ENCODE measurements around the gene GLIS1.

GLIS1 gene

DNA sequence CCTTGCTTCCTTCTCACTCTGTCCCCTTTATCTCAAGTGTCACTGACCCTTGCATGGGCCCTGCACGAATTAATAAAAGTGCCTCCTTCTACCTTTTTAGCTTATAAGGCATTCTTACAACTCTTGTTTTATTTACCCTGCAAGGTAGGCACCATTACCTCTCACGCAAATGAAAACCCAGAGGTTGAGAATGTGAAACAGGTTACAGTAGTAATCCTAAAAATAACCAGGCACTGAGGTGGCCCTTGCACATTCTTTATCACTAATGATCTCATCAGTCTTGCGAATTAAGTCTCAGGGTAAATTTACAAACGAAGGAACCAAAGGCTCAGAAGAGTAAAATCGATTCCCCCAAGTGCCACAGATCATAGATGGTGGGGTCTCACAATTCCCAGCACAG is 3.7 kb downstream of the GLIS1 start:
- no peak for DNase-seq

DNA sequence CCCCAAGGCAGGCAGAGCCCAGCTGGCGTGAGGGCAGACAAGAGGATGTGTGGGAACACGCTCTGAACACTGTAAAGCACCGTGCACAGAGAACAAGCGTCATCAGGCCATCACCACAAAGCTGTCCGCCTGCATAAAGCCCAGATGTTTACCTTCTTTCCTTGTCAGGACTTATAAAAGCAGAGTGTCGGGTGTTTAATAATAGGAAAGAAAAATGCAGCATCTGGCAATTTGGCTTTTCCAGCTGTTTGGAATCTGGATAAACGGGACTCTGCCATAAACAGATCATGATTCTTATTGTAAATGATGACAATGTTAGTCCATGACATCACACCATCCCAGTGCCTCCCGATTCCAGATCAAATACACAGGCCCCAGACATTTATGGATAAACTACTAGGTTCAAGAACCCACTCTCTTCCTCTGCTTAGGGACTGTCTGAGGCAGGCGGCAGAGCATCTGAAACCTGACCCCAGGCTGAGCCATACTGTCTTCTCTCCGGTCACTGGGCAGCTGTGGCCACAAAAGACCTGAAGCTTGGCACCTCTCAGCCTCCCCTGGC is 4.2 kb downstream of the GLIS1 start:
- DNase-seq, result no peak

- no peak for DNase-seq
Observed at GRCh38 chr1:53733975-53734649, 4.9 kb downstream of the GLIS1 start.

DNA sequence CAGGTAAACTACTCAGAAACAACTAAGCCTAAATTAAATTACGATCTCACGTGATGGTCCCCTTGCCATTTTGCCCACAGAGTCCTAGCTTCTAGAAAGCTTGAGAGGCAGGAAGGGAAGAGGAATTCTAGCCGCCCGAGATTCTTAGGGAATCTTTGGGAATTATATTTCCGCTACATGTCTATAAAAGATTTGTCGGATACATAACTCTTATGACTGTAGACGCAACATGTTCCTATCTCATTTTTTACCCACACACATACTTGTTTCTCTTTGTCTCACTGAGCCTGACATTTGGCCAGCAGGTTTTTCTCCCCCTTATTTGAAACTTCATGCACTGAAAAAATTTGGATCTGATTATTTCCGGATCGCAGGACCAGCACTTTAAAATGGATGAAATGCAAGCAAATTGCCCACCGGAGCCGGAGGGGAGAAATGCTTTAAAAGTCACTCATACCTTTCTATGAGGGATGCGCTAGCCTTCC is 5.5 kb downstream of the GLIS1 start:
- DNase-seq, result no peak

GRCh38 chr1:53732912-53733317 is 6.0 kb downstream of the GLIS1 start:
- no peak for DNase-seq

DNA sequence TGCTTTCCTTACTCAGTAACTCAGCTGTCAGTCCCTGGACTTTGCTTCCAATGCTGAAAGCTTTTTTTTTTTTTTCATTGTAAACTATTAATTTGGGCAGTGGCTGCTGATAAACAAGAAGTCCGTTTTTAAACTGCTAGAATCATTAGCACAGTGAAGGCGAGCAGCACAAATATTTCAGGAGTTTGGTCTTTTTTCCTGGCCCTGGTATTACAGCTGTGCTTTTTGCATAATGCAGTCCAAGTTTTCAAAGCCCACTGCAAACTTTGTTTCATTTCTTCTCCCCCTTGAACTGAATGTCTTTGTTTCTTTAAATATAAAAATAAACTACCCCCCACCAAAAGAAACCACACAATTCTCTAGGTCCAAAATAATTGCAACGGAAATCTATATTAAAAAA is 6.6 kb downstream of the GLIS1 start:
- DNase-seq, result no peak

- DNase-seq, result no peak
Observed at GRCh38 chr1:53731779-53732305, 7.1 kb downstream of the GLIS1 start.

DNA sequence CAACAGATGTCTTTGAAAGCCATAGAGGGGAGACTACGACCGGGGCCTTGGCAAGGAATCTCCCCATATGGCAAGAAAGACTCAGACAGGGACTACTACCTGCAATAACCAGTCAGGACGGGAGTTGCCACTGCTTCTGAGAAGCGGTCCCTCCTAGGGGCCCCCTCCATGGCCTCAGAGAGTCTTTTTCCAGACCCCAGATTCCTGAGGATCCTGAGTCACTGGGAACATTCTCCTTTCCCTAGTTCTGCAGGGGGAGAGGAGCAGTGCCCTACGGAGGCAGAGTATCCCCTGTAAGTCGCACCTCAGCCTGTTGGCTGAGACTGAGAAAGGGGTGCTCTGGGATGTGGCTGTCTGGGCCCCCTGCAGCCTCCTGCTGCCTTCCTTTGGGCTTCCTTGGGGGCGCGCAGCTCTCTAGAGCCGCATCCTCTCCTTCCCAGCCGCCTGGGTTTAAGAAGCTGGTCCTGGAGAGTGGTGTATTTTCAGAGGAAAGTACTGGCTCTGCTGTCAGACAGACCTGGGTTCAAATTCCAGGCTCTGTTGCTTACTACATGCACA is 7.8 kb downstream of the GLIS1 start:
- no peak for DNase-seq

- no peak for DNase-seq
Observed at GRCh38 chr1:53730224-53730865, 8.6 kb downstream of the GLIS1 start.

GRCh38 chr1:53729456-53730223 is 9.3 kb downstream of the GLIS1 start:
- no peak for DNase-seq

DNA sequence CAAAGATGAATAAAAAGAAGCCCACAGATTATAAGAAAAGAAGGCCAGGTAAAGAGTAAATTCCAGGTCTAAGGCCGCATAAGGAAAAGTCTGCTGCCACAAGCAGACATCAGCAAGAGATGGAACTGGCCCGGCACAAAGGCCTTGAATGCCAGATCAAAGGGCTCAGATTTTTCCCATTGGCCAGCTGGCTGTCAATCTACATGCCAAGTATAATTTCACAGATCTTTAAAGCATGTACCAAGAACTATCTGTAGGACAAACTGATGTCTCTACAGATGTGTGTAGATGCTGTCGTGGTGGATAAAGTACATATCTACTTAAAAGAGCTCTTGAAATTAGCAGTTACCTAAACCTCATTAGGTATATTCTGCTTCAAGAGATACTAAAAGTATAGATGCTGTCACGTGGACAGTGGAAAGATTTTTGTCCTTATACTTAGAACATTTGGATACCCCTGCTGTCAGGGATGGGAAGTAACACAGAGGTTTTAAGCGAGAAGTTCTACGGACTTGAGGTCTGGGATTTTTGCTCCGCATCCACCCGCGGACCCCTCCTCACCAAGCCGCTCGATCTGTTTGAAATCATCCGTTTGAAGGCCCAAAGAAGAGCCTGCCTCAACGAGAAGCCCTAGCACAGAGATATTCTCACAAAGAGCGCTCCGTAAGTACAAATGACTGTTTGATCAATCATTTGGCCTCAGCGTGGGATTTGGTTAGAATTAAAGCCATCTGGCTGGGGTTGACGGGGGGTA is 10.1 kb downstream of the GLIS1 start:
- no peak for DNase-seq

DNA sequence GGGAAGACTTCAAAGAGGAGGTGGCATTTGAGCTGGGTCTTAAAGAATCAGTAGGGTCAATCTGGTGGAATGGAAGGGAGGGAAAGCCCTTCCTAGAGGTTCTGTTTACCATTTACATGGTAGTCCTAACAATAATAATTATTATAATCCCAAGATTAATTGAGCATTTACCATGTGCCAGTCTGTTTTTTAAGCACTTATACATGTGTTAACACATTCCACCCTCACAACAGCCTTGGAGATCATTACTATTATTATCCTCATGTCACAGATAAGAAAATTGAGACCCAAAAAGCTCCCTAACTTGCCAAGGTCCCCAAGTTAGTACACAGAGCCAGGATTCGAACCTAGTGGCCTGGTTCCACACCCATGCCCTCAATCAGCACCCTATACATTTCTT is 10.8 kb downstream of the GLIS1 start:
- DNase-seq, result no peak

DNA sequence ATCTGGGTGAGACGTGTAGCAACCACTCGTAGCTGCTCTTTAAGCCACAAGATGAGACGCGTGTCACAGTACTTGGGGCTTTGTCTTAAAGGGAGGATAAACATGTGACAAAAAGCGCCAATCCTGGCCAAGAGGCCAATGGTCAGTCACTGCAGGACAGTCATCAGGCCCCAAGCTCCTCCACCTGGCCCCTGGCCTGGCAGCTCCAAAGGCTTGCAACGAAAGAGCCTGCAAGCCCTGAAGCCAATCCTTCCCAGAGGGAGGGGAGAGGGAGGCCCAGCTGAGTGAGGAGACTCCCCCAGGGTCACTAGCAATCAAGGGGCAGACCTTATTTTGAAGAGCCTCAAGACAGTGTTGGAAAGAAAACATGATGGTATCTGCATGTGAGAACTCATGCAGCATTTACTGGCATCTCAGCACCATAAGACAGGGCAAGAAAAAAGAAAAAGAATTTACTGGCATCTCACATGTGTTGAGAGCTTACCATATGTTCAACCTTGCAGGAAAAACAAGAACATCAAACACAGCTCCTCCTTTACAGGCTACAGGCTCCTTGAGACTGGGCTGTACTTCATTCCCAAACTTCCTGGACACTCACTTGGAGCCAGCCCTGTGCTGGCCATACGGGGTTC is 11.4 kb downstream of the GLIS1 start:
- no peak for DNase-seq

DNA sequence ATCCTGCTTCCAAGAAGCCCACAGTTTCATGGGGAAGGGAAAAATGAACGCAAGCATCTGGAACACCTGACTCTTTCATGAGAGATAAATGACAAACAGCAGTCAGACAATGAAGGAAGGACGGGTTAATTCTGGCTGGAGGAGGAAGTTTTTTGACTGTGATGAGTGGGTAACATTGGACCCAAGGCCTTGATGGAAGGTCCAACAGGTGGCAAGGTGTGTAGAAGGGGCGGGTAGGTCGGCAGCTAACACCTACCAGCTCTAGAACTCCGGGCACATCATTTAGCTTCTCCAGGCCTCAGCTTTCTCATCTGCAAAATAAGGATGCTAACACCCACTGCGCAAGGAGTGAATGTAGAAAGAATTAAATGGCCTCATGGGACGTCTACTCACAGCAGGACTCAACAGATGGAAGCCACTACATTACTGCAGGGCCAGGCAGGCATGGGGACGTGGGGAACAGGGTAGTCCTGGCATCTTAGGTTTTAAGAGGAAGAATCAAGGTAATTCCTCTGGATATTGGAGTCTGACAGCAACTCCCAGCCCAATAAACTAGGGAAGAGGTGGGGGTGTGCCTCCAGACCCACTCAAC is 12.9 kb downstream of the GLIS1 start:
- DNase-seq, result no peak

GRCh38 chr1:53725238-53725689 is 13.7 kb downstream of the GLIS1 start:
- no peak for DNase-seq

GRCh38 chr1:53722025-53722424 is 16.9 kb downstream of the GLIS1 start:
- no peak for DNase-seq

- DNase-seq, result no peak
Observed at GRCh38 chr1:53721088-53721487, 17.9 kb downstream of the GLIS1 start.

- DNase-seq, result no peak
Observed at GRCh38 chr1:53719469-53719868, 19.5 kb downstream of the GLIS1 start.

- DNase-seq, result no peak
Observed at GRCh38 chr1:53718443-53718842, 20.5 kb downstream of the GLIS1 start.

DNA sequence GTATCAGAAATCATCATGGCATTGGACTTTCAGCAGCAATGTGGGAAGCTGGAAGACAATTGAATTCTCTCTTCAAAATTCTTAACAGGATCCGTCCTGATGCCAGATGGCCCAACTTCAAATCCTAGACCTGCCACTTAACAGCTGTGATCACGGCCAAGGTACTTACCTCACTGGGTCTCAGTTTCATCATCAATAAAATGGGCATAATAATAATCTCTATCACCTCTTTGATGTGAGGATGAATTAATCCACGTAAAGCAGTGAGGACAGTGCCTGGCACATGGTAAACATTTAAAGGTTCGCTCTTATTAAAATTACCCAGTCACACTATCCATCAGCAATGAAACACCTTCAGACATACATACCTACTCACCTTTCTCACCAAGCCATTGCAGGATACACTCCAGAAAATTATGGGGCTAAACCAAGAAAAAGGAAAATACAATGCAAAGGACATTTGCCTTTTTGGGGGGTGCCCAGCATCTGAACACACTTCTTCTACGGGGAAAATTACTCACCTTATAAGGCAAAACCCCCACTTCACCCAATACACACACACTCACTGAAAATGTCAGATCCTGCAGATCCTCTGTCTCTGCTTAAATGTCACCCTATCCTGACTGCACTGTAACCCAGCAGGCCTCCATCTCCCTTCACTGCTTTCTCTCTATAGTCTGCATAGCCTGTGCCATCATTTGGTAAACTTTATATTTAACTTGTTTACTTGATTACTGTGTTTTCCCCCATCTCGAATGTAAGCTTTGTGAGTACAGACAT is 21.7 kb downstream of the GLIS1 start:
- DNase-seq, result no peak

All from activated T-cell treated with anti-CD3 and anti-CD28 coated beads for 4 hours (primary cell).